Measurements from ENCODE around the gene LZIC. TPM values are rescaled to one million over a fixed set of nuclear protein-coding genes. Genes with fewer than 3 reads are reported as not detected.
A peak's percentile ranks its signal among the peaks of the same experiment; 100 is the strongest.
"Not testable (repeated sequence)": the region's sequence is repeated elsewhere in the genome, so short reads cannot be mapped to it uniquely, and the experiment has no call there.

The LZIC gene
- total and polyA plus RNA-seq, 3 experiments from 2014 or later: 33.2 to 43.7 (median 34.0) TPM

DNA sequence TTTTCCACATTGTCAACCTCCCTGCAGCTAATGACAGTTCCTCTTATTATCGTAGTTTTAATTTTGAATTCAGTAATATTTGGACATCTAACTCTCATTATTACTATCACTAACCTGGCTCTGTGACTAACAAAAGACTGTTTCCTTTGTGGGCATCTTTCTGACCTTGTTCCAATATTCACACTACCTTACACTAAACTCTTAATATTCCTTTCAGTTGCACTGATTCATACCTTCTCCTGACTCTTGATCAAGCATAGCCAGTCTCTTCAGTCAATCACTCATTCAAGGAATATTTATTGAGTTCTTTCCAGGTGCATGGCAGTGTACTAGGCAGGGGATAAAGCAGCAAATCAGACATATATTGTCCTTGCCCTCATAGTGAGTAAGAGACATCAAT lies 25.3 kb downstream of the LZIC start:
- H3K9me3 ChIP-seq (ENCODE audit: low read length): no peaks in the 10 kb centered on the region
- no peaks in the 10 kb centered on the region for H3K36me3 ChIP-seq (ENCODE audit: insufficient read depth, low read length)
- no peak for DNase-seq
- Mint-ChIP-seq H3K27me3 (peaks cover 0 to 2% of the 10 kb centered on the region in 2 donors), H3K36me3 (peaks cover 0 to 2% (median 0%) of the 10 kb centered on the region in 3 donors), H3K4me3 (no peak overlapping the region), H3K9me3 (no peaks in the 10 kb centered on the region), H3K27ac (peak overlapping the region in 1 of 8 donors; percentile 2), H3K4me1 (no peaks in the 10 kb centered on the region)
- ChIA-PET POLR2A (no interaction called here), CTCF (no interaction called here)
- no peaks in the 10 kb centered on the region for H3K4me1 ChIP-seq (ENCODE audit: insufficient read depth, low read length)
- no peak overlapping the region for H3K4me3 ChIP-seq (ENCODE audit: low read length)
- no peak overlapping the region for H3K27ac ChIP-seq (ENCODE audit: low read depth, low read length)
- H3K27me3 ChIP-seq (ENCODE audit: insufficient read depth, low read length, poor library complexity, severe bottlenecking): no peaks in the 10 kb centered on the region

DNA sequence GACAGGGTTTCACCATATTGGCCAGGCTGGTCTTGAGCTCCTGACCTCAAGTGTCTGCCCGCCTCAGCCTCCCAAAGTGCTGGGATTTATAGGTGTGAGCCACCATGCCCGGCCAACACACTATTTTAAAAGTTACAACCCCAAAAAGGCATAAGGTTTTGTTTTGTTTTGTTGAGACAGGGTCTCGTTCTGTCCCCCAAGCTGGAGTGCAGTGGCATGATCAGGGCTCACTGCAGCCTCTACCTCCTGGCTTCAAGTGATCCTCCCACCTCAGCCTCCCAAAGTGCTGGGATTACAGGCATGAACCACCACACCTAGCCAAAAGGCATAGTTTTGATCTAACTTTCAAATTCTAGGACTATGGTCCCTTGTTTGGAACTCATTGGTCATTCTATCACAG lies 25.7 kb downstream of the LZIC start:
- DNase-seq; H3K4me3 ChIP-seq (ENCODE audit: low read length); H3K4me3 Mint-ChIP-seq; H3K27ac ChIP-seq (ENCODE audit: low read depth, low read length); H3K27me3 Mint-ChIP-seq; POLR2A ChIA-PET; H3K36me3 Mint-ChIP-seq; H3K4me1 Mint-ChIP-seq; H3K9me3 Mint-ChIP-seq; H3K27me3 ChIP-seq (ENCODE audit: insufficient read depth, low read length, poor library complexity, severe bottlenecking); H3K9me3 ChIP-seq (ENCODE audit: low read length); H3K36me3 ChIP-seq (ENCODE audit: insufficient read depth, low read length); H3K27ac Mint-ChIP-seq; H3K4me1 ChIP-seq (ENCODE audit: insufficient read depth, low read length): not testable (repeated sequence)
- CTCF ChIA-PET: interaction anchor here (0.9 to 1.1 kb wide), 2 partner anchors 13 to 33 kb away, joined by 3 read pairs; no protein-coding TSS in a partner anchor

DNA sequence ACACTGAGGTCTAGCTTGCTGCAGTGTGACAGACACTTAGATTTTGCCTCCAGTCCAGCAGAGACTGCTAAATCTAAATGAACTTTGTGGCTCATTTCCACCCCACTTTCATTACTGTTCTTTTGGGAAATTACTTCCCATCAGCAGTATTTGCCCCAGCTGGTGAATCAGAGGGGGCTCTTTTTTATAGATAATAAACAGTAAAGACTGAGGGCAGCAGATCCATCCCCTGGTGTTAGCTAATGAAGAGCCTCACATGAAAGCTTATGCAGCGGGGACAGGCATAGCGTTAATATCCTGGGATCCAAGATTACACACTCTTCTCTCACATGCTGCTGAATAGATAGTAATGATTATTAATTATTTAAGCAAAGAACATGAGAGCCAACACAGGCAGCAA lies 26.7 kb downstream of the LZIC start:
- ChIA-PET POLR2A (interaction anchor here (0.6 kb wide), 1 partner anchor 31 kb away, joined by 3 read pairs; no protein-coding TSS in a partner anchor), CTCF (interaction anchor here (0.9 to 1.1 kb wide), 2 partner anchors 12 to 34 kb away, joined by 3 read pairs; no protein-coding TSS in a partner anchor)
- Histone ChIP-seq H3K9me3 (ENCODE audit: low read length) (no peaks in the 10 kb centered on the region), H3K27ac (ENCODE audit: low read depth, low read length) (no peak overlapping the region), H3K4me3 (ENCODE audit: low read length) (no peak overlapping the region), H3K36me3 (ENCODE audit: insufficient read depth, low read length) (no peaks in the 10 kb centered on the region), H3K4me1 (ENCODE audit: insufficient read depth, low read length) (peaks cover 10% of the 10 kb centered on the region), H3K27me3 (ENCODE audit: insufficient read depth, low read length, poor library complexity, severe bottlenecking) (no peaks in the 10 kb centered on the region)
- H3K27me3 Mint-ChIP-seq: peaks cover 0 to 3% of the 10 kb centered on the region in 2 donors
- no peak overlapping the region for H3K4me3 Mint-ChIP-seq
- no peak overlapping the region for H3K27ac Mint-ChIP-seq
- H3K4me1 Mint-ChIP-seq: peaks cover 7 to 10% (median 7%) of the 10 kb centered on the region in 3 donors
- no peaks in the 10 kb centered on the region for H3K9me3 Mint-ChIP-seq
- H3K36me3 Mint-ChIP-seq: peaks cover 0 to 2% (median 0%) of the 10 kb centered on the region in 3 donors
- no peak for DNase-seq

DNA sequence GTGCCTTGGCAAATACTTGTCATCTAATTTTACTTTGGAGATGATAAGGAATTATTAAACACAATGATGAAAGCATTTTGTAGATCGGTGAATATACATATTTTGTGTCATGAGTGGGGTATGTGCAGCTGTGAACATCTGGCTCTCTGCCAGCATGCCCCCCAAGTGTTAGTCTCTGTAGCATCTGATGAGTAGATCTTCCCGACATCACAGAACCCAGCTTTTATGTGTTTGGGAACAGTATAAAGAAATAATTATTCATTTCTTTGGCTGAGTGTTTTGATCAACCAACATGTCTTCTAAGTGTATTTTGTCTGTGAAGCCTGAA lies 28.6 kb downstream of the LZIC start:
- no peak overlapping the region for H3K27ac ChIP-seq (ENCODE audit: low read depth, low read length)
- ChIA-PET CTCF (interaction anchor here (0.7 to 1.0 kb wide), 2 partner anchors 16 to 39 kb away, joined by 3 to 4 read pairs; no protein-coding TSS in a partner anchor), POLR2A (interaction anchor here (0.6 kb wide), 2 partner anchors 24 to 36 kb away, joined by 4 read pairs; no protein-coding TSS in a partner anchor)
- no peaks in the 10 kb centered on the region for H3K9me3 ChIP-seq (ENCODE audit: low read length)
- H3K27me3 Mint-ChIP-seq: peaks cover 0 to 1% of the 10 kb centered on the region in 2 donors
- peaks cover 16 to 19% (median 17%) of the 10 kb centered on the region in 3 donors for H3K4me1 Mint-ChIP-seq
- H3K4me3 Mint-ChIP-seq: no peak overlapping the region
- peak overlapping the region in 2 of 8 donors; percentile 8 to 17 for H3K27ac Mint-ChIP-seq
- peaks cover 0 to 7% (median 2%) of the 10 kb centered on the region in 3 donors for H3K36me3 Mint-ChIP-seq
- DNase-seq: no peak
- no peaks in the 10 kb centered on the region for H3K9me3 Mint-ChIP-seq
- no peaks in the 10 kb centered on the region for H3K27me3 ChIP-seq (ENCODE audit: insufficient read depth, low read length, poor library complexity, severe bottlenecking)
- no peak overlapping the region for H3K4me3 ChIP-seq (ENCODE audit: low read length)
- H3K4me1 ChIP-seq (ENCODE audit: insufficient read depth, low read length): peaks cover 15% of the 10 kb centered on the region
- no peaks in the 10 kb centered on the region for H3K36me3 ChIP-seq (ENCODE audit: insufficient read depth, low read length)

DNA sequence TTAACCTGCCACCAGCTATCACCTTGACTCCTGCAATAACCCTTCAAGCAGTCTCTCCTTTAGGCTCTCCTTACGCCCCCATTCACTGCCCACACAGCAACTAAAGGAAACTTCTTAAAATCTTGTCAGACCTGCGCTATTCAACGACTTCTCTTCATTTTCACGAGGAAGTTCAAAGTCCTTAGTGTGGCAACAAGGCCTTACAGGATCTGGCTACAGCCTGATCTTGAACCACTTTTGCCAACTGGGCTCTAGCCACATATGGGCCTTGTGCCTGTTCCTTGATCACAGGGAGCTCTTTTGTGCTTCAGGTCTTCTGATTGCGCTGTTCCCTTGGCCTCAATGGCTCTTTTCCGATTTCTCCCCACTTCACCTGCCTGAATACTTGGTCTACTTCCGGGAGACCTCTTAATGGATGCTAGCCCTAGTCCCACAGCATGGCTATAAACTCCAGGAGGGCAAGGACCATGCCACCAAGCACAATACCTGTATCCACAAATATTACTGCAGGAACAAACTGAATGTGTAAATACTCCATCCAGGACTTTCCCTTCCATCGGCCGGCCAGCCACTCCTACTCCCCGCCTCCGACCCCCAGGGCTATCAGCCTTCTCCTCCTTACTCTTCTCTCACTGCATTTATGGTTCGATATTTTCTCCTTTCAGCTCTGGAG lies 30.8 kb downstream of the LZIC start:
- no peak overlapping the region for H3K27ac ChIP-seq (ENCODE audit: low read depth, low read length)
- DNase-seq: no peak
- H3K4me3 ChIP-seq (ENCODE audit: low read length): no peak overlapping the region
- H3K36me3 ChIP-seq (ENCODE audit: insufficient read depth, low read length): no peaks in the 10 kb centered on the region
- Mint-ChIP-seq H3K36me3 (peaks cover 0 to 10% (median 0%) of the 10 kb centered on the region in 3 donors), H3K4me3 (peak overlapping the region; percentile 6 to 86 (median 52)), H3K4me1 (peaks cover 31 to 38% (median 34%) of the 10 kb centered on the region in 3 donors), H3K9me3 (no peaks in the 10 kb centered on the region), H3K27me3 (peaks cover 0 to 5% of the 10 kb centered on the region in 2 donors), H3K27ac (peak overlapping the region; percentile 21 to 94 (median 56))
- H3K4me1 ChIP-seq (ENCODE audit: insufficient read depth, low read length): peaks cover 26% of the 10 kb centered on the region
- no peaks in the 10 kb centered on the region for H3K27me3 ChIP-seq (ENCODE audit: insufficient read depth, low read length, poor library complexity, severe bottlenecking)
- H3K9me3 ChIP-seq (ENCODE audit: low read length): no peaks in the 10 kb centered on the region
- ChIA-PET POLR2A (no interaction called here), CTCF (no interaction called here)

DNA sequence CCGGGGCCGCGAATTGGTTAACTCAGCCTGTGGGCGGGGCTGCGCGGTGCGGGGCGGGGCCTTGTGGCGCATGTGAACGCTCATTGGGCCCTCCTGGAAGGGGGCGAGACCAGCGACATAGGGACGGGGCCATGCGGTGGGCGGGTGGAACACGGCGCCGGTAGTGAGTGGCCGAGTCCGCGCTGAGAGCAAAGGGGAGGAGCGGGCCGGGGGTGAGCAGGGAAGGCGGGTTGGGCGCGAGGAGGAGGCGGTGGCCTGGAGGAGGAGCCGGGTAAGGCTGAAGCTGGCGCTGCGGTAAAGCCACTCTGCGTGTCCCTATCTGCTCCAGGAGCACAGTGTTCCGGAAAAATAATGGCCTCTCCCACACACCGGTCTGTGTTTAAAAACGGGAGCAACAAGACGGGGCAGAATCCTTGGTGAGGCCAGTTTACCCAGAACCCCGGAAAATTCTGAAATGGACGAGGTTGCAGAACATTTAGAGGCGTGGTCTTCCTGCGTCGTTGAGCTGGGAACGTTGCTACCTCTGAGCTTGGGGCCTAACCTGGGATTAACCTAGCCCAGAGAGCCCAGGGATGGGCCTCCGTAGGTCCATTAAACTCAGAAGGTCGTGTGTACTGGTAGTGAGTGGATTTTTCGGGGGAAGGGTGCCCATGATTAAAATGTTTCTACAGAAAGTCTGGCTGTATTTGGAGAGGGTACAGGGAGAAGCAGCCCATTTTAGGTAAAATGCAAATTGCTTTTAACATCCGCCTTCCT lies 32.6 kb downstream of the LZIC start:
- H3K36me3 Mint-ChIP-seq: peaks cover 0 to 10% (median 0%) of the 10 kb centered on the region in 3 donors
- peaks cover 31 to 45% (median 36%) of the 10 kb centered on the region in 3 donors for H3K4me1 Mint-ChIP-seq
- Histone ChIP-seq H3K4me1 (ENCODE audit: insufficient read depth, low read length) (peaks cover 26% of the 10 kb centered on the region), H3K9me3 (ENCODE audit: low read length) (no peaks in the 10 kb centered on the region), H3K27me3 (ENCODE audit: insufficient read depth, low read length, poor library complexity, severe bottlenecking) (no peaks in the 10 kb centered on the region), H3K4me3 (ENCODE audit: low read length) (peak overlapping the region; percentile 79), H3K36me3 (ENCODE audit: insufficient read depth, low read length) (no peaks in the 10 kb centered on the region), H3K27ac (ENCODE audit: low read depth, low read length) (peak overlapping the region; percentile 89)
- H3K9me3 Mint-ChIP-seq: no peaks in the 10 kb centered on the region
- H3K4me3 Mint-ChIP-seq: peak overlapping the region; percentile 90 to 98 (median 94)
- peak overlapping the region; percentile 83 to 97 (median 95) for H3K27ac Mint-ChIP-seq
- H3K27me3 Mint-ChIP-seq: peaks cover 0 to 5% of the 10 kb centered on the region in 2 donors
- peak; percentile 100 for DNase-seq
- ChIA-PET POLR2A (interaction anchor here (0.5 to 1.0 kb wide), 6 partner anchors 16 to 256 kb away, joined by 3 to 7 read pairs (median 3); partner anchors contain the start of genes LZIC and NMNAT1), CTCF (interaction anchor here (0.6 to 1.2 kb wide), 3 partner anchors 30 to 123 kb away, joined by 3 to 5 read pairs (median 3); partner anchors contain the start of genes LZIC and NMNAT1)

DNA sequence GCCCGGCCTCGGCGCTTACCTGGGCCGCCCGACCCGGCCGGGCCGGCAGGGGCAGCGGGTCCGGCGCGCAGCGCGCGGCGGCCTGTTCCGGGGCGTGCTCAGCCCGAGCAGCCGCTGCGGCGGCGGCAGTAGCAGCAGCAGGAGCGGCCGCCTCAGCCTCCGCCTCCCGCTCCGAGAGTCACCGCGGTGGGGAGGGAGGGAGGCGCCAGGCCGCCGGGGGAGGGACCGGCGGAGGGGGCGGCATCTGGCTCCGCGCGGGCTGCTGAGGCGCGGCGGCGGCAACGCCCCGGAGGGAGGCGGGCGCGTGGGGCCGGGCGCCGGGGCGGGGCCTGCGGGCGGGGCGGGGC lies 33.1 kb downstream of the LZIC start, which contains the start of gene CTNNBIP1:
Gene CTNNBIP1, minus strand, starts transcription at position 194 of the 347 bp plus-strand sequence. CDS start 38,205 bp downstream, outside the sequence.
- no peaks in the 10 kb centered on the region for H3K9me3 ChIP-seq (ENCODE audit: low read length)
- no peaks in the 10 kb centered on the region for H3K27me3 ChIP-seq (ENCODE audit: insufficient read depth, low read length, poor library complexity, severe bottlenecking)
- Mint-ChIP-seq H3K9me3 (no peaks in the 10 kb centered on the region), H3K27me3 (peaks cover 0 to 5% of the 10 kb centered on the region in 2 donors), H3K27ac (peak within 1 kb of the TSS; percentile 89 to 97 (median 95)), H3K4me3 (peak within 1 kb of the TSS; percentile 95 to 99 (median 97)), H3K36me3 (peaks cover 0 to 10% (median 0%) of the 10 kb centered on the region in 3 donors), H3K4me1 (peaks cover 32 to 47% (median 40%) of the 10 kb centered on the region in 3 donors)
- ChIA-PET POLR2A (interaction anchor here (0.8 kb wide), 1 partner anchor 33 kb away, joined by 3 read pairs; the partner anchor contains the start of genes LZIC and NMNAT1), CTCF (interaction anchor here (1.2 kb wide), 1 partner anchor 123 kb away, joined by 3 read pairs; no protein-coding TSS in a partner anchor)
- peaks cover 26% of the 10 kb centered on the region for H3K4me1 ChIP-seq (ENCODE audit: insufficient read depth, low read length)
- peak within 1 kb of the TSS; percentile 89 for H3K27ac ChIP-seq (ENCODE audit: low read depth, low read length)
- no peaks in the 10 kb centered on the region for H3K36me3 ChIP-seq (ENCODE audit: insufficient read depth, low read length)
- DNase-seq: no peak
- H3K4me3 ChIP-seq (ENCODE audit: low read length): peak within 1 kb of the TSS; percentile 79
